HG03432 (cell line): ENCODE data around the gene ALDH16A1.

Experiments
- ATAC-seq: cut with Tn5 transposase; IDR thresholded peaks from one replicate; pipeline ENCODE4 v1.9.1; 2021; ENCODE audit warnings: mild to moderate bottlenecking, moderate library complexity; ENCODE audit not compliant: unreplicated experiment

ALDH16A1 gene

GRCh38 chr19:49453013-49453756 lies at the start of gene ALDH16A1:
TSS of gene ALDH16A1 (plus strand) at chr19:49453225. CDS start at chr19:49453332, 107 bp downstream.
- ATAC-seq: peak; percentile 82

GRCh38 chr19:49403404-49404187 lies 49.4 kb upstream of the ALDH16A1 start:
- no peak for ATAC-seq

DNA sequence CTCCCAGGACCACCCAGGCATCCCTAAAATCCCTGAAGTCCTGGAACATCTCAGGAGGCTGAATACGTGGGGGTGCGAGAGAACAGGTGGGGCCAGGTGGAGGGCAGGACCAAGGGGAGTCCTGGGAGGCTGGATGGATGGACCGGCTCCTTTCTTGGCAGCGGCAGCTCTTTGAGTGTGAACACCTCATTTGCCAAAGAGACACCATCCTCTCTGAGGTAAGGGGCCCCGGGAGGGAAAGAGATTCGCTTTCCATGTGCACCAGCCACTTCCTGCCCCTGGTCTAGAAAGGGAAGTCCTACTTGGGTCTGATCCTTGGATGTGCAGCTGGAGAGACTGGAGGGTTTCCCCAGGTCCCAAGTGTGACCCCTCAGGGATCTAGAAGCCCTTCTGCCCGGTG lies 45.9 kb upstream of the ALDH16A1 start:
- no peak for ATAC-seq

DNA sequence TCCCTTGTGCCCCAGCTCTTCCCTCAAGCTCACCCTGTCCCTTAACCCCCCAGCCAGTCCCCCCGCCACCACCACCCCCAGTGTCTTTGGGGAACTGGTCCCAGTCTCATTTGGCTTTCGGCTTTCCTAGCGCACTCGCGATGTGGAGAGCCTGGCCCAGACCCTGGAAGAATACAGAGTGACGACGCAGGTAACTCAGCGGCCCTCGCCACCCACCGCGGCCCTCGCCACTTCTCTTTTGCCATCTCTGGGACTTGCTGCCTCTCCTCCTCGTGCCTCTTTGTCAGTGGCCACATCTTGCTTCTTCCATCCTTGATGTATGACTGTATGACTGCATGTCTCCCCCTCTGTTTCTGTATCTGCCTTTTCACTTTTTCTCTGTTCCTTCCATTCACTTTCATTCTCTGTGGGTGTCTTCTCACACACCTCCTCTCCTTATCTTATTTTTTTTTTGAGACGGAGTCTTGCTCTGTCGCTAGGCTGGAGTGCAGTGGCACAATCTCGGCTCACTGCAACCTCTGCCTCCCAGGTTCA lies 45.5 kb upstream of the ALDH16A1 start:
- ATAC-seq: no peak

DNA sequence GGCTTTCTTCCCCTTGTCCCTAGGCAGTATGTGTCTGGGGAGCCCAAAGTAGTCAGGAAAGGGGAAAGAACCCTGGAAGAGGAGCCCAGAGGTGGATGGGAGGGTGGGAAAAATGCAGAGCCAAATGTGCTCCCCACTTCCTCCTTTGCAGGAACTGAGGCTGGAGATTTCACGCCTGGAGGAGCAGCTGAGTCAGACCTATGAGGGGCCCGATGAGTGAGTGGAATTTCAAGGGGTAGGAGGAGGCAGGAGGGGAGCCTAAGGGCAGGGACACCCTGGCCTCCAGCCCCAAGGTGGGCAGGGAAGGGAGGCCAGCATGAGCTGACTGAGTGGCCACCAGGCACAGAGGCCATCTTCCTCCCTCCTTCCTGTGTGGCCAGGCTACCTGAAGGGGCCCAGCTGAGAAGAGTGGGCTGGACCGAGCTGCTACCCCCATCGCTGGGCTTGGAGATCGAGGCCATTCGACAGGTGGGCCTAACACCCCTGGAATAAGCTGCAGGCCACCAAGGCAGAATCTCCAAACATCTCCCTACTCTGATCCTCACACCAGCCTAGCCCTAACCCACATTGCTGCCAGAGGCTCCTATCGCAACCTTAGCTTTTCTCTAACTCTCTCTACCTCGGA lies 44.1 kb upstream of the ALDH16A1 start:
- ATAC-seq: no peak

- no peak for ATAC-seq
Observed at GRCh38 chr19:49409441-49410029, 43.5 kb upstream of the ALDH16A1 start.

GRCh38 chr19:49411681-49412326 lies 41.2 kb upstream of the ALDH16A1 start:
- no peak for ATAC-seq

- ATAC-seq: no peak
Observed at GRCh38 chr19:49413348-49413747, 39.7 kb upstream of the ALDH16A1 start.

DNA sequence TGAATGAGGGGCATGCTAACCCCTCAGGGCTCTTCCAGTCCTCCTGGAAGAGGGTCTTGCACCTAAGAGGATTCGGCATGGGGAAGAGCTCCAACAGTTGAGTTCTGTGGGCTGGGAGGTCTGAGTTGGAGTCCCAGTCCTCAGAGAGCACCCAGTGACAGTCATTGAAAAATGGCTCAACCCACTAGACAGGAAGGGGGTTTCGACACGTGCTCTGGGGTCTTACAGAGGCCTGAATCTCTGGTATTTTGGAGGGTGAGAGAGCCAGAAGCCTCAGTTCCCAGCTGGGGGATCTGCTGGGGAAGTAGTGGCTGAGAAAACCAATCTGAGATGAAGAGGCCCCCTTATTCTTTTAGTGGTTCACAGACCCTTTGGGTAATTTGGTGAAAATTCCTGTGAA lies 38.8 kb upstream of the ALDH16A1 start:
- ATAC-seq: no peak

- ATAC-seq: no peak
Observed at GRCh38 chr19:49415102-49415809, 37.8 kb upstream of the ALDH16A1 start.

- ATAC-seq: no peak
Observed at GRCh38 chr19:49415810-49416200, 37.2 kb upstream of the ALDH16A1 start.

- ATAC-seq: no peak
Observed at GRCh38 chr19:49417088-49417487, 35.9 kb upstream of the ALDH16A1 start.

DNA sequence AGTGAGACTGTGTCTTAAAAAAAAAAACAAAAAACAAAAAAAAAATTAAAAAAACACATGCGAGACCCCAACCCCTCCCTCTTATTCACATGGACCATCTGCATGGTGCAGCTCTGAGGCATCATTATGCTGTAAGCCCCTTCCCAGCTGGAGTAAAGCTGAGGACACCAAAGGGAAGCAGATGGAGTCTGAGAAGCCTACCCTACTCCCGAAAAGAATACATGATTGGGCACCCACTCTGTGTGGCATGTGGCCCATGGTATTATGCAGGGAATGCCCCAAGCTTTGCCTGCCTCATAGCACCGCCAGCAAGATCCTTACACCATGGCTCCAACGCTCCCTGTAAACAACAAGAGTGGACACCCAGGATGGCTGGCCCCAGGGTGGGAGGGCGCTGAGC lies 34.5 kb upstream of the ALDH16A1 start:
- no peak for ATAC-seq

- ATAC-seq: no peak
Observed at GRCh38 chr19:49419173-49419572, 33.9 kb upstream of the ALDH16A1 start.

DNA sequence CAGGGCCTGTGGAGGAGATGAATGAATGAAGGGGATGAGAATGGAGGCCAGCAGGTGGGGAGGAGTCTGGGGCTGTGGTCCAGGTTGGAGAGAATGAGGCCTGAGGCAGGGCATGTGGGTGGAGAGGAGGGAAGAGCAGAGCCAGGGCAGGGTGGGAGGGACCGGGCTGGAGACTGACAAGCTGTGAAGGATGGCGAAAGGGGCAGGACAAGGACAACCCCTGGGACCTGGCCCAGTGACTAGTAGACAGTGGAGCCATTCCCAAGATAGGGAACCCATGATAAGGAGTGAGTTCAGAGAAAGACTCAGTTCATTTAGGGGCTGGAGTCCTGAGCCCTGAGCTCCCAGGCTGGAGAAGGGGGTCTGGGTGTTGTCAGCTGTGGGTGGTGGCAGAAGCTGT lies 32.8 kb upstream of the ALDH16A1 start:
- ATAC-seq: no peak

- no peak for ATAC-seq
Observed at GRCh38 chr19:49421039-49421877, 31.8 kb upstream of the ALDH16A1 start.

DNA sequence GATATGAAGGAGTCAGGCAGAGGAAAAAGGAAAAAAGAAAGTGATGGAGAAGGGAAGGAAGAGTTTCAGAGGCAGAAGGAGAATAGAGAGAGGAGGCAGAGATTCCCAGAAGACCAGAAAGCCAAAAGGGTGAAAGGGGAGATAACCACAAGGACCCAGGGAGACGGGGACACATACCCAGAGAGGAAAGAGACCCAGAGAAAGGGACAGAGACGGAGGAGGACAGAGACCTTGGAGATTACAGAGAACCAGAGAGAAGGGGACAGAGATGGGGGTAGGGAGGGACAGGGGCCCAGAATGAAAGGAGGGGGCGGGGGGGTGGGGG lies 31.2 kb upstream of the ALDH16A1 start:
- ATAC-seq: no peak

DNA sequence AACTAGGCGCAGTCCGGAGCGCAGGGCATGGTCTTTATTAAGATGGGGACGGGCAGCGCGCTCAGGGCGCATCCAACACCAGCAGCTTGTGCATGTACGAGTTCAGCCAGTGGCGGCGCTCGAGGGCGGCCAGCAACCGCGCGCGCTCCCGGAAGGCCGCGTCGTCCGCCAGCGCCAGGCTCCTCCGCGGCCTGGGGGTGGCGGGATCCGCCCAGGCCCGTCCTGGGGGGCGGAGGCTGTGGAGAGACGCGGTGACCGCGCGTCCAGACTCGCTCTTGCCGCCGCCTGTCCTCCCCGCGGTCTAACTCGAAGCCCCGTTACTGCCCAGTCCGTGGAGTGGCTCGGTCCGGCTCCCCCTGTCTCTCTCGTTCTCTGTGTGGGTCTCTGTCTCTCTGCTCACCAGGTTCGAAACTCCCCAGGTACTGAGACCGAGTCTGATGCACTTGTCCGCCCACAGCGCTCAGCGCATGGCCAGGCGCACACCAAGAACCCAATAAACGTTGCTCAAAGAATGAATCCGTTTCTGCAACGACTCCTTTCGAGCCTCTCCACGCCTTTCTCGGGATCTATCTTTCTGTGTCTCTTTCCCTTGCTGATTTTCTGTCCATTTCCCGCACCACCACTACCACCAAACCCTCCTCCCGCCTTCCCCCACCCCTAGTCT lies 30.5 kb upstream of the ALDH16A1 start:
- no peak for ATAC-seq
